ENCODE data around the gene TSC22D2. TPM values are rescaled to one million over a fixed set of nuclear protein-coding genes. Genes with fewer than 3 reads are reported as not detected.

Gene TSC22D2
- total and polyA plus RNA-seq, 2 donors from 2014 or later, result 13.4 to 25.3 TPM

- Histone ChIP-seq H3K27ac (ENCODE audit: low read depth in 2 of 2, low read length in 2 of 2) (peak overlapping the region; percentile 99 to 100), H3K9ac (ENCODE audit: low read length in 3 of 3) (peak overlapping the region; percentile 69 to 98 (median 91)), H3K4me1 (ENCODE audit: control insufficient read depth in 2 of 3, insufficient read depth in 2 of 3, low read depth in 1 of 3, low read length in 3 of 3) (peaks cover 0 to 5% (median 0%) of the 10 kb centered on the region in 3 donors), H3K27me3 (ENCODE audit: control insufficient read depth, insufficient read depth, low read length) (no peaks in the 10 kb centered on the region), H3K4me3 (ENCODE audit: low read length in 3 of 3) (peak overlapping the region; percentile 75 to 92 (median 76)), H3K36me3 (ENCODE audit: control insufficient read depth in 2 of 3, insufficient read depth in 3 of 3, low read length in 3 of 3) (no peaks in the 10 kb centered on the region), H3K9me3 (ENCODE audit: control insufficient read depth in 2 of 3, insufficient read depth in 1 of 3, low read length in 3 of 3) (no peaks in the 10 kb centered on the region)
- TF ChIP-seq CTCF (IDR thresholded peaks at IDR 0.05; ENCODE audit: borderline replicate concordance, extremely low read depth, insufficient read depth), result no peak
- FAIRE-seq (no peak), DNase-seq (no peak)
- intact Hi-C loops (cut with DNase I), result no loop called here
Observed at GRCh38 chr3:150407808-150408220, 284 bp upstream of the TSC22D2 start.

DNA sequence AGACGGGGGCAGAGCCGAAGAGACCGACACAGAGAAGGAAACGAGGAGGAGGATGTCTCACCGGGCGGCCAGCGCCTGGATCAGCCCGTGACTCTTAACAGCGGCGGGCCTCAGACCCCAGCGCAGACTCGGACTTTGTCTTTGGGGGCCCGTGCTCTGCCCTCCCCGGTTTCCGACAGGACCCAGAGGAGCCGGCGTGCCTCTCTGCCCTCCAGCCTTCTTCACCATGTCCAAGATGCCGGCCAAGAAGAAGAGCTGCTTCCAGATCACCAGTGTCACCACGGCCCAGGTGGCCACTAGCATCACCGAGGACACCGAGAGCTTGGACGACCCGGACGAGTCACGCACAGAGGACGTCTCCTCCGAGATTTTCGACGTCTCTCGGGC, 1.0 kb downstream of the TSC22D2 start:
- TF ChIP-seq CTCF (IDR thresholded peaks at IDR 0.05; ENCODE audit: borderline replicate concordance, extremely low read depth, insufficient read depth), result no peak
- FAIRE-seq (no peak), DNase-seq (no peak)
- peak overlapping the region; percentile 84 to 94 (median 87) for H3K4me3 ChIP-seq (ENCODE audit: low read length in 3 of 3)
- intact Hi-C loops (cut with DNase I), result no loop called here
- H3K27ac ChIP-seq (ENCODE audit: low read depth in 2 of 2, low read length in 2 of 2), result peak overlapping the region; percentile 99 to 100
- H3K9me3 ChIP-seq (ENCODE audit: control insufficient read depth in 2 of 3, insufficient read depth in 1 of 3, low read length in 3 of 3), result no peaks in the 10 kb centered on the region
- no peaks in the 10 kb centered on the region for H3K27me3 ChIP-seq (ENCODE audit: control insufficient read depth, insufficient read depth, low read length)
- peak overlapping the region; percentile 83 to 99 (median 84) for H3K9ac ChIP-seq (ENCODE audit: low read length in 3 of 3)
- H3K4me1 ChIP-seq (ENCODE audit: control insufficient read depth in 2 of 3, insufficient read depth in 2 of 3, low read depth in 1 of 3, low read length in 3 of 3), result peaks cover 0 to 5% (median 2%) of the 10 kb centered on the region in 3 donors
- no peaks in the 10 kb centered on the region for H3K36me3 ChIP-seq (ENCODE audit: control insufficient read depth in 2 of 3, insufficient read depth in 3 of 3, low read length in 3 of 3)

DNA sequence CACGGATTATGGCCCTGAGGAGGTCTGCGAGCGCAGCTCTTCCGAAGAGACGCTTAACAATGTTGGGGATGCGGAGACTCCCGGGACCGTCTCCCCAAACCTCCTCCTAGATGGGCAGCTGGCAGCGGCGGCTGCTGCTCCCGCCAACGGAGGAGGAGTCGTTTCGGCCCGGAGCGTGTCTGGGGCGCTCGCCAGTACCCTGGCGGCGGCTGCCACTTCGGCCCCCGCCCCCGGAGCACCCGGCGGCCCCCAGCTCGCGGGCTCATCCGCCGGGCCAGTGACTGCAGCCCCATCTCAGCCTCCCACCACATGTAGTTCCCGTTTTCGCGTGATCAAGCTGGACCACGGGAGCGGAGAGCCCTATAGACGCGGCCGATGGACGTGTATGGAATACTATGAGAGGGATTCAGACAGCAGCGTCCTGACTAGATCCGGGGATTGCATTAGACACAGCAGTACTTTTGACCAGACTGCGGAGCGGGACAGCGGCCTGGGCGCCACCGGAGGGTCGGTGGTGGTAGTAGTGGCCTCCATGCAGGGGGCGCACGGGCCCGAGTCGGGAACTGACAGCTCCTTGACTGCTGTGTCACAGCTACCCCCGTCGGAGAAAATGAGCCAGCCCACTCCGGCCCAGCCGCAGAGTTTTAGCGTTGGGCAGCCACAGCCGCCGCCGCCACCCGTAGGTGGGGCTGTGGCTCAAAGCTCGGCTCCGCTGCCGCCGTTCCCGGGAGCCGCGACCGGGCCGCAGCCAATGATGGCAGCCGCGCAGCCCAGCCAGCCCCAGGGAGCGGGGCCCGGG, 1.6 kb downstream of the TSC22D2 start:
- FAIRE-seq, result no peak
- peak; percentile 83 to 92 (median 89) for DNase-seq
- no peaks in the 10 kb centered on the region for H3K27me3 ChIP-seq (ENCODE audit: control insufficient read depth, insufficient read depth, low read length)
- peaks cover 0 to 5% (median 5%) of the 10 kb centered on the region in 3 donors for H3K4me1 ChIP-seq (ENCODE audit: control insufficient read depth in 2 of 3, insufficient read depth in 2 of 3, low read depth in 1 of 3, low read length in 3 of 3)
- H3K36me3 ChIP-seq (ENCODE audit: control insufficient read depth in 2 of 3, insufficient read depth in 3 of 3, low read length in 3 of 3), result no peaks in the 10 kb centered on the region
- H3K9ac ChIP-seq (ENCODE audit: low read length in 3 of 3), result peak overlapping the region; percentile 83 to 99 (median 84)
- intact Hi-C loops (cut with DNase I), result loop anchor here (10.0 kb wide), 1 partner anchor 85 kb away; no protein-coding TSS in a partner anchor
- H3K4me3 ChIP-seq (ENCODE audit: low read length in 3 of 3), result peak overlapping the region; percentile 84 to 94 (median 87)
- peak overlapping the region; percentile 99 to 100 for H3K27ac ChIP-seq (ENCODE audit: low read depth in 2 of 2, low read length in 2 of 2)
- TF ChIP-seq CTCF (IDR thresholded peaks at IDR 0.05; ENCODE audit: borderline replicate concordance, extremely low read depth, insufficient read depth), result peak; percentile 47
- H3K9me3 ChIP-seq (ENCODE audit: control insufficient read depth in 2 of 3, insufficient read depth in 1 of 3, low read length in 3 of 3), result no peaks in the 10 kb centered on the region
